H54 (cell line): ENCODE results near the gene PIK3R6.

Experiments used
- DNase-seq: peaks from one replicate; pipeline ENCODE4 v3.0.0; 2011; ENCODE audit warnings: low spot score, mixed read lengths; ENCODE audit not compliant: insufficient read length
- FAIRE-seq: peaks from 3 replicates; lab custom pipeline; 2011; peaks lifted over from hg19 to GRCh38; lab: Jason Lieb, UNC
- POLR2A ChIP-seq: IDR thresholded peaks from 2 replicates; pipeline ENCODE4 v1.6.1; 2011; ENCODE audit warnings: low read depth, mild to moderate bottlenecking, low read length

Gene PIK3R6, protein sequence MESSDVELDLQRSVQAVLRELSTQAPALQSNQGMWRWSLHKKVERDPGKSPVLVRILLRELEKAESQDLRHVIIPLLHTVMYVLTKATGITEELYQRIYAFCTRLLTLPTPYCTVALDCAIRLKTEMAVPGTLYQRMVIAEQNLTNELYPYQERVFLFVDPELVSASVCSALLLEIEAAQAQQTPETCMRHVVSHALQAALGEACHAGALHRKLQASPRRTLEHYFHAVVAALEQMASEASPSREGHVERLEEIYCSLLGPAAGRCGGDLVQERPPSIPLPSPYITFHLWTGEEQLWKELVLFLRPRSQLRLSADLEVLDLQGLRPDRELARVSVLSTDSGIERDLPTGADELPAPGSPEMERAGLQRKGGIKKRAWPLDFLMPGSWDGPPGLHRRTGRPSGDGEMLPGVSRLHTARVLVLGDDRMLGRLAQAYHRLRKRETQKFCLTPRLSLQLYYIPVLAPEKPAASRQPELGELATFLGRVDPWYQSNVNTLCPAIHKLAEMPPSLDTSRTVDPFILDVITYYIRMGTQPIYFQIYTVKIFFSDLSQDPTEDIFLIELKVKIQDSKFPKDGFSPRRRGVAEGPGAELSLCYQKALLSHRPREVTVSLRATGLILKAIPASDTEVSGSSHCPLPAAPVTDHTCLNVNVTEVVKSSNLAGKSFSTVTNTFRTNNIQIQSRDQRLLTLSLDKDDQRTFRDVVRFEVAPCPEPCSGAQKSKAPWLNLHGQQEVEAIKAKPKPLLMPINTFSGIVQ

DNA sequence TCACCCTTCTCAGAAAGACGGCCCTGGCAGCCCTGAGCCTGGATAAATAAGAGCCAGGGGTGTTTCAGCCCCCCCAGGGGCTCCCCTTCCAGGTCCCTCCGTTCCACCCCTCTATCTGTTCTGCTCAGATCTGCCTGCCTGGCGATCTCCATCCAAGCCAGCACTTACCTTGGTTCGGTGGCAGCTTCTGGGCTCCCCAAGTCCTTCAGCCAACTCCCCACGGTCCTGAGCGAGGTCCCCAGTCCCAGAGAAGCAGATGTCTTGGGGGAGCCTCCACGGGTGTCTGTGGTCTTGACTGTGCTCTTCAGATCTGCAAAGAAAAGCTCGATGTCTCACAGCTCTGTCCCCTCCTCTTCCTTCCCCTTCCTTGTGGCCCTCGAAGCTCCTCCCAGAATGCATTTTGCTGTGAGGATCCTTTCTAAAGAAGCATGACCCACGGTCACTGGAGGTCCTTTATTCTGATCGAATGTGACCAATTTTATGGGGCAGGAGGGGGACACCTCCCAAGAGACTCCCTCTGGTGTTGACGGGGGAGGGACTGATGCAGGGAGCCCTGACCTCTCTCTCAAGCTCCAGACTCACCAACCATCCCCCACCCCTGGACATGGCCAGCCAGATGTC is at the start of gene PIK3R6:
Gene PIK3R6 (minus strand): TSS at position 314 of the 621 bp plus-strand sequence. CDS start 17,880 bp downstream, outside the sequence.
- DNase-seq (no peak), FAIRE-seq (no peak)
- no peak for TF ChIP-seq POLR2A

- TF ChIP-seq POLR2A = no peak
- DNase-seq = no peak
- no peak for FAIRE-seq
Measured at GRCh38 chr17:8916466-8916865, 49.0 kb upstream of the PIK3R6 start.

DNA sequence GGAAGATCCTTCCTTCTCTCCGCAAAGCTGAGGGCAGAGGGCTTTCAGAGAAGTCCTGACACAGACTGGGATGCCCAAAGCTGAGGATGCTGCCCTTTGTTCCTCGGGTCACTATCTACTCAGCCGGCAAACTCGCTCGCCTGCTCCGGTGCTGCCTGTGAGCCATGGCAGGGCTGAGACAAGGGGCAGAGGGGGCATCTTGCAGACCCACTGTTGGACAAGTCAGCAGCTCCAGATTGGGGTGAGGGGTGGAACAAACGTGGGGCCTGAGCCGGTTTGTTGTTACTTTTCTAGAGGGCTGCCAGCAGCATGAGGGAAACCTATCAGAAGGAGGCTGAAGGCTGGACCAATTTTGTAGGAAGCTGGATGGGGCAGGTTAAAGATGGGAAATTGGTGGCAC is 47.1 kb upstream of the PIK3R6 start:
- no peak for TF ChIP-seq POLR2A
- no peak for FAIRE-seq
- DNase-seq = no peak

- TF ChIP-seq POLR2A = no peak
- FAIRE-seq (no peak), DNase-seq (no peak)
Measured at GRCh38 chr17:8913879-8914278, 46.4 kb upstream of the PIK3R6 start.

- DNase-seq (no peak), FAIRE-seq (no peak)
- TF ChIP-seq POLR2A = no peak
Measured at GRCh38 chr17:8913091-8913490, 45.6 kb upstream of the PIK3R6 start.

- no peak for DNase-seq
- no peak for FAIRE-seq
- no peak for TF ChIP-seq POLR2A
Measured at GRCh38 chr17:8912084-8912981, 44.9 kb upstream of the PIK3R6 start.

DNA sequence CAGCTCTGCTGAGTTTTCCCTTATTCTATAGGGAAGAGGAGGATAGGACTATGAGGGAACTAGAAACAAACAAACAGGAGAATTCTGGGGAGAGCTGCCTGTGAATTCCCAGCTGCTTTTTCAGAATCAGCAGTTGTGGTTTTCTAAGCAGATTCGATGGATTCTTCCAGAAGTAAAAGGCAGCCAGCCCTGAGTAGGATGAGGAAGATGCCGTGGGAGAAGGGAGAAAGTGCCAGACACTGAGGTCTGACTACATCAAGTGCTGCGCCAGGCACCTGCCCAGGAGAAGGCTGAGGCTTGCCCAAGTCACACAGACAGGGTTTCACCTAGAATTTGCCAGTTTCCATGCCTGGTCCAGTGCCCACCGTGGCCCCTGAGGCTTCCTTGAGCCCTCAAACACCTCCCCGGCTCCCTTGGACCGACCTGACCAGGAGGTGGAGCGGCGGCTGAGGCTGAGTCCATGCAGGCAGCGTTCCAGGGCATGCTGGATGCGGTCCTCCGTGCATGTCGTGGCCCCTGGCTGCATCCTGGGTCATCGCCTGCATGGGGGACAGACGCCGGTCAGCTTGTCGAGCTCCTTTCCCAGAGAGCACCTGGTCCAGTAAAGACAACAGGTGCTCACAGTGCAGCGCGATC is 43.6 kb upstream of the PIK3R6 start:
- FAIRE-seq (no peak), DNase-seq (no peak)
- no peak for TF ChIP-seq POLR2A

DNA sequence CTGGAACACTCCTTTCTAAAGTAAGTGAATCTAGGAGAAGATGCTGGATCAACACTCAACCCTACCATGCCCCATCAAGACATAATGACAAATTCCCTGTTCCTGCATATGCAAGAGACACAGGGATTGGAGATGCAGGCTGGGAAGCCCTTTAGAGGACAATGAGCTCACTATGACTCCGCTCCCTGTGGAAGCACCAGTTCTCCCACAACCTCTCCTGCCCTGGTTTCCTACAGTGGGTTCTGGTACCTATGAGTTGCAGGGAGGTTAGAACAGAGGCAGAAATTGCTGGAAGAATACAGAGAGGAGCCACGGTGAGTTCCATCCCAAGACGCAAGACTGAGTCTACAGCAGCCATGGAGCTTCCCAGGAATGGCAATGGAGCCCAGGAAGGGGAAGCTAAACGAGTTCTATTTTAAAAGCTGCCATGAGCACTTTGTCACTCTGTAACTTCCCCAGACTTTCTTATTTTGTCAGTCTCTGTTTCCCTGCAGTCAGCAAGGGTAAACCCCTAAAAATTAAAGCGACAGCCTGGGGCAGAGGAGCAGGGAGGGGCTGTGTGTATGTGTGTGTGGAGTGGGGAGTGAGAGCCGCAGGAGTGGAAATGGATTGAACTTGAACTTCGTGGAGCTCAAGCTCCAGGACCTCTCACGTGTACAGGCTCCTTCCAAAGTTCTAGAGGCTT is 42.3 kb upstream of the PIK3R6 start:
- DNase-seq = no peak
- no peak for TF ChIP-seq POLR2A
- FAIRE-seq = no peak

DNA sequence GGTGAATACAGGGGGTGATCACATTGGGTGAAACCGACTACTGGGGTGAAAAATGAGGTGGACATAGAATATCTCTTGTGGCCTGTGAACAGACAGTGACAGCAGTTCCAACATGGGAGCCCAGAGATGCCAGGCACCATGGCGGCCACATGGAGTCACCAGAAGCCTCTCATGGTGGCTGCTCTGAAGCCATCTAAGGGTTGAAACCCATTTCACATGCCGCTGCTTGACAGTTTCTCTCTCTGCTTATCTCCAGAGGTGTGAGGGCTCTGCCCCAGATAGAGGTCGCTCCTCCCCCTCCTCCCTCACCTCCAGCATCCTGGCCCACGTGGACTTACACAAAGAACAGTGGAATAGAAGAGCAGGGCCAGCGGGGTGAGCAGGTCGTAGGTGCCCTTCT is 37.9 kb upstream of the PIK3R6 start:
- DNase-seq = no peak
- FAIRE-seq = no peak
- TF ChIP-seq POLR2A = no peak

DNA sequence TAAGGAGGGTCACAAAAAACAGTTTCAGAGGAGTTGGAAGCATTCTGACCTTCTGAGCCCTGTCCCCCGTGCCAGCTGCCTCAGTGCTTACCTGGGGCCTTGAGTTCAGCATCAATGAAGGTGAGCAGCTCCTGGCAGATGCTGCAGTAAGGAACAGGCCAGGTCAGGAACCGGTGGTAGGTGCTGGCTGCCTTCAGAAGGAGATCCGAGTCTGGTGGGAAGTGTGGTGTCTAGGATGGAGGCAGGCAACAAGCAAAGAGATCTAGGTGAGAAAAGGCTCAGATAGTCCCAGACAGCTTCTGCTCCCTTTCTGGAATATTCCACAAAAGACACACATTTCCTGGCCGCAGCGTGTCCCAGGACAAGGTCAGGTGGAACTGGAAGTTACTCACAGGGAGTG is 37.2 kb upstream of the PIK3R6 start:
- no peak for FAIRE-seq
- no peak for TF ChIP-seq POLR2A
- DNase-seq = no peak

GRCh38 chr17:8904201-8904600 is 36.7 kb upstream of the PIK3R6 start:
- FAIRE-seq = no peak
- TF ChIP-seq POLR2A = no peak

DNA sequence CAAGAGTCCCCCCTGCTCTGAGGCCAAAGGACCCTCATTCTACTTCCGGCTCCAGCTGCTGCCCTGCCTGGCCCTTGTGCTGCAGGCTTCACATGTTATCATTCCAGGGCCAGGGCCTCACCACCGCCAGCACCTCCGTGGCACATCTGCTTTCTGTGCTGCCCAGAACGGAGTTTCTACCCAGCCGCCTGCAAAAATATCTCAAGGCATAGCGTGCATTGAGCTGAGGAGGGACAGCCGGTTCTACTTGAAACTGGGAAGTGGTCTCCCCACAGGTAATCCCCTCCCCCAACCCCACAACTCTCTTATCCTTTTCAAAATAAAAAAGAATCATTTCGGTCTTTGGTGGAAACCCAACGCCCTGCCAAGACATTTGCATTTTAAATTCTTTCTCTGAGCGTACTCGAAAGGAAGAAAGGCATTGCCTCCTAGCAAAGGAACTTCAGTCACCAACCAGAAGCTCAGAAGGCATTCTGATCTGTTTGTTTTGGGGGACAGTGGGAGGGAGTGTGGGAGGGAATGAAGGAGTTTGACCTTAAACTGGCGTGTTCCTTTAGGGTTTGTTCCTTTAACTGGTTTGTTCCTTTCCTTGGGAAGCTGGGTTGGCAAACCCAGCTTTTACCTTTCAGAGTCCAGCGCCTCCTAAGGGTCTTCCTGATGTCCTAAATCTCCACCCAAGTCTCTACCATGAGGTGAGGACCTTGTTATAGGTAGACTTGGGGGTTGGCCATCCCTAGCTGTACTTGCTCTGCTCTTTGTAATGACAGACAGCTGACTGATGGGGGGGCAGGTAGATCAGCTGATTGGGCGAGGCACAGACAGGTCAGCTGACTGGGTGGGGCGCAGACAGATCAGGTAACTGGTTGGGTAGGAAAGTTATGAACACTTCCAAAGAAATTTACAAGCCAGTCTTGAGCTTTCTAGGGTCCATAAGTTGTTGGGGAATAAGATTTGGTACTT is 33.4 kb upstream of the PIK3R6 start:
- no peak for FAIRE-seq
- TF ChIP-seq POLR2A = no peak
- no peak for DNase-seq

More at GRCh38 chr17:8904201-8904600, 36.7 kb upstream of the PIK3R6 start:
- no peak for DNase-seq
